ENCODE measurements around the gene GJD3. TPM values are rescaled to one million over a fixed set of nuclear protein-coding genes. Genes with fewer than 3 reads are reported as not detected.
A peak's percentile ranks its signal among the peaks of the same experiment; 100 is the strongest.

The GJD3 gene
- total RNA-seq, 1 donor from 2014 or later, result 0.48 TPM

GRCh38 chr17:40366076-40366860 lies 1.7 kb upstream of the GJD3 start:
- intact Hi-C loops (cut with micrococcal nuclease), result no loop called here
- Mint-ChIP-seq H3K27me3 (ENCODE audit: low read depth) (peaks cover 2% of the 10 kb centered on the region), H3K27ac (no peak overlapping the region), H3K4me3 (ENCODE audit: low read depth) (no peak overlapping the region), H3K4me1 (ENCODE audit: low read depth) (peaks cover 10% of the 10 kb centered on the region), H3K9me3 (no peaks in the 10 kb centered on the region), H3K36me3 (ENCODE audit: low read depth) (peaks cover 3% of the 10 kb centered on the region)
- DNase-seq (ENCODE audit: low spot score), result no peak

- H3K9me3 Mint-ChIP-seq, result no peaks in the 10 kb centered on the region
- intact Hi-C loops (cut with micrococcal nuclease), result loop anchor here (5.0 kb wide), 2 partner anchors 37 to 82 kb away; no protein-coding TSS in a partner anchor
- no peak overlapping the region for H3K27ac Mint-ChIP-seq
- peaks cover 3% of the 10 kb centered on the region for H3K36me3 Mint-ChIP-seq (ENCODE audit: low read depth)
- no peak for DNase-seq (ENCODE audit: low spot score)
- H3K4me1 Mint-ChIP-seq (ENCODE audit: low read depth), result peaks cover 8% of the 10 kb centered on the region
- peak overlapping the region; percentile 55 for H3K4me3 Mint-ChIP-seq (ENCODE audit: low read depth)
- peaks cover 2% of the 10 kb centered on the region for H3K27me3 Mint-ChIP-seq (ENCODE audit: low read depth)
Observed at GRCh38 chr17:40364906-40365305, 369 bp upstream of the GJD3 start.

- DNase-seq (ENCODE audit: low spot score), result peak; percentile 33
- Mint-ChIP-seq H3K4me1 (ENCODE audit: low read depth) (peaks cover 15% of the 10 kb centered on the region), H3K27ac (peak overlapping the region; percentile 17), H3K4me3 (ENCODE audit: low read depth) (peak overlapping the region; percentile 82), H3K27me3 (ENCODE audit: low read depth) (peaks cover 2% of the 10 kb centered on the region), H3K9me3 (no peaks in the 10 kb centered on the region), H3K36me3 (ENCODE audit: low read depth) (peaks cover 3% of the 10 kb centered on the region)
- intact Hi-C loops (cut with micrococcal nuclease), result loop anchor here (5.0 kb wide), 2 partner anchors 39 to 84 kb away; no protein-coding TSS in a partner anchor
Observed at GRCh38 chr17:40363111-40363827, 1.3 kb downstream of the GJD3 start.

- Mint-ChIP-seq H3K9me3 (no peaks in the 10 kb centered on the region), H3K4me3 (ENCODE audit: low read depth) (peak overlapping the region; percentile 73), H3K27me3 (ENCODE audit: low read depth) (peaks cover 2% of the 10 kb centered on the region), H3K4me1 (ENCODE audit: low read depth) (peaks cover 17% of the 10 kb centered on the region), H3K27ac (no peak overlapping the region), H3K36me3 (ENCODE audit: low read depth) (peaks cover 3% of the 10 kb centered on the region)
- DNase-seq (ENCODE audit: low spot score), result peak; percentile 85
- intact Hi-C loops (cut with micrococcal nuclease), result loop anchor here (5.0 kb wide), 2 partner anchors 40 to 85 kb away; no protein-coding TSS in a partner anchor
Observed at GRCh38 chr17:40362696-40363110, 1.8 kb downstream of the GJD3 start.

GRCh38 chr17:40361925-40362695 lies 2.4 kb downstream of the GJD3 start:
- peaks cover 2% of the 10 kb centered on the region for H3K27me3 Mint-ChIP-seq (ENCODE audit: low read depth)
- intact Hi-C loops (cut with micrococcal nuclease), result loop anchor here (5.0 kb wide), 2 partner anchors 40 to 85 kb away; no protein-coding TSS in a partner anchor
- no peak for DNase-seq (ENCODE audit: low spot score)
- H3K9me3 Mint-ChIP-seq, result no peaks in the 10 kb centered on the region
- H3K27ac Mint-ChIP-seq, result no peak overlapping the region
- H3K4me3 Mint-ChIP-seq (ENCODE audit: low read depth), result peak overlapping the region; percentile 73
- peaks cover 17% of the 10 kb centered on the region for H3K4me1 Mint-ChIP-seq (ENCODE audit: low read depth)
- peaks cover 3% of the 10 kb centered on the region for H3K36me3 Mint-ChIP-seq (ENCODE audit: low read depth)

- no peak overlapping the region for H3K4me3 Mint-ChIP-seq (ENCODE audit: low read depth)
Observed at GRCh38 chr17:40361063-40361924, 3.2 kb downstream of the GJD3 start.

GRCh38 chr17:40360091-40360490 lies 4.4 kb downstream of the GJD3 start:
- Mint-ChIP-seq H3K4me3 (ENCODE audit: low read depth) (no peak overlapping the region), H3K27me3 (ENCODE audit: low read depth) (peaks cover 2% of the 10 kb centered on the region), H3K36me3 (ENCODE audit: low read depth) (peaks cover 12% of the 10 kb centered on the region), H3K4me1 (ENCODE audit: low read depth) (peaks cover 17% of the 10 kb centered on the region), H3K27ac (no peak overlapping the region), H3K9me3 (no peaks in the 10 kb centered on the region)
- DNase-seq (ENCODE audit: low spot score), result no peak
- intact Hi-C loops (cut with micrococcal nuclease), result loop anchor here (5.0 kb wide), 2 partner anchors 42 to 87 kb away; no protein-coding TSS in a partner anchor

More at GRCh38 chr17:40361063-40361924, 3.2 kb downstream of the GJD3 start:
- Mint-ChIP-seq H3K27ac (no peak overlapping the region), H3K27me3 (ENCODE audit: low read depth) (peaks cover 2% of the 10 kb centered on the region), H3K9me3 (no peaks in the 10 kb centered on the region), H3K4me1 (ENCODE audit: low read depth) (peaks cover 17% of the 10 kb centered on the region), H3K36me3 (ENCODE audit: low read depth) (peaks cover 5% of the 10 kb centered on the region)
- intact Hi-C loops (cut with micrococcal nuclease), result loop anchor here (5.0 kb wide), 2 partner anchors 41 to 86 kb away; no protein-coding TSS in a partner anchor
- DNase-seq (ENCODE audit: low spot score), result no peak

GRCh38 chr17:40358323-40359038 lies 6.1 kb downstream of the GJD3 start:
- H3K36me3 Mint-ChIP-seq (ENCODE audit: low read depth), result peaks cover 14% of the 10 kb centered on the region
- no peak overlapping the region for H3K4me3 Mint-ChIP-seq (ENCODE audit: low read depth)
- H3K27me3 Mint-ChIP-seq (ENCODE audit: low read depth), result peaks cover 1% of the 10 kb centered on the region
- H3K4me1 Mint-ChIP-seq (ENCODE audit: low read depth), result peaks cover 12% of the 10 kb centered on the region
- no peaks in the 10 kb centered on the region for H3K9me3 Mint-ChIP-seq
- no peak overlapping the region for H3K27ac Mint-ChIP-seq
- DNase-seq (ENCODE audit: low spot score), result peak; percentile 77
- intact Hi-C loops (cut with micrococcal nuclease), result loop anchor here (1.0 to 10.0 kb wide), 4 partner anchors 59 to 436 kb away; partner anchors contain the start of genes KRT28 and TOP2A

- Mint-ChIP-seq H3K27ac (no peak overlapping the region), H3K27me3 (ENCODE audit: low read depth) (no peaks in the 10 kb centered on the region), H3K4me1 (ENCODE audit: low read depth) (peaks cover 15% of the 10 kb centered on the region), H3K9me3 (no peaks in the 10 kb centered on the region), H3K36me3 (ENCODE audit: low read depth) (peaks cover 21% of the 10 kb centered on the region), H3K4me3 (ENCODE audit: low read depth) (no peak overlapping the region)
- intact Hi-C loops (cut with micrococcal nuclease), result loop anchor here (5.0 to 10.0 kb wide), 3 partner anchors 60 to 438 kb away; partner anchors contain the start of genes KRT28 and TOP2A
- DNase-seq (ENCODE audit: low spot score), result no peak
Observed at GRCh38 chr17:40356990-40357881, 7.3 kb downstream of the GJD3 start.

Data from activated T-helper 2 cell treated with anti-CD3 and anti-CD28 coated beads, Interferon-gamma antibody, Interleukin-2, Interleukin-4, amounts not matched to agents 10 μg/mL and 5 μg/mL and 100 μg/mL, durations not matched to agents 14 hours and 24 hours and 36 hours (primary cell).